CD4-positive, alpha-beta T cell (primary cell): ENCODE results near the gene NEU3. TPM values are rescaled to one million over a fixed set of nuclear protein-coding genes. Genes with fewer than 3 reads are reported as not detected.
"Not testable (repeated sequence)": the region's sequence is repeated elsewhere in the genome, so short reads cannot be mapped to it uniquely, and the experiment has no call there.

Source experiments
- ATAC-seq: fragments of 200-7000 bp; cut with Tn5 transposase; one replicate; pipeline ENCODE4 v1.10.0; 2022; ENCODE audit warnings: mild to moderate bottlenecking; ENCODE audit not compliant: poor library complexity
- CTCF ChIA-PET: fragments of 350-600 bp; sonication (Branson Sonifier 250); formaldehyde crosslinking; loops from one replicate; lab custom pipeline; 2021; ENCODE audit warnings: antibody characterized with exemption, inconsistent platforms; lab: Charles Lee
- POLR2A ChIA-PET: fragments of 350-600 bp; sonication (Branson Sonifier 250); formaldehyde crosslinking; loops from one replicate; lab custom pipeline; 2021; ENCODE audit warnings: antibody characterized with exemption, inconsistent platforms; lab: Charles Lee
- DNase-seq, 14 experiments: peaks; one replicate each; pipeline ENCODE4 v3.0.0-alpha.2; 2013 to 2020; ENCODE audit warnings: mixed read lengths in 2 of 14
- H3K27ac ChIP-seq, 2 donors: one replicate each; pipeline versions ENCODE4 v1.5.1 to v1.7.0; 2013; ENCODE audit warnings: low read length in 2 of 2, low read depth in 1 of 2, mild to moderate bottlenecking in 1 of 2
- H3K27me3 ChIP-seq, 2 experiments: 1 replicate in 1 of 2; 2 replicates in 1 of 2; pipeline versions ENCODE4 v1.6.1 to v1.7.0; 2013; ENCODE audit warnings: low read length in 2 of 2, control low read depth in 1 of 2, mild to moderate bottlenecking in 1 of 2, moderate library complexity in 1 of 2; ENCODE audit not compliant: insufficient read depth in 2 of 2, control insufficient read depth in 1 of 2
- H3K36me3 ChIP-seq: one replicate; pipeline ENCODE4 v1.6.1; 2013; ENCODE audit warnings: low read length, control low read depth; ENCODE audit not compliant: insufficient read depth
- H3K4me1 ChIP-seq: one replicate; pipeline ENCODE4 v1.6.1; 2013; ENCODE audit warnings: low read length, control low read depth; ENCODE audit not compliant: insufficient read depth
- H3K4me3 ChIP-seq: one replicate; pipeline ENCODE4 v1.5.1; 2013; ENCODE audit warnings: mild to moderate bottlenecking, low read length, moderate library complexity
- H3K9me3 ChIP-seq, 2 experiments: 1 replicate in 1 of 2; 2 replicates in 1 of 2; pipeline versions ENCODE4 v1.6.1 to v1.7.0; 2013; ENCODE audit warnings: low read length in 2 of 2, mild to moderate bottlenecking in 2 of 2, control low read depth in 1 of 2, moderate library complexity in 1 of 2; ENCODE audit not compliant: control insufficient read depth in 1 of 2, insufficient read depth in 1 of 2
- H3K27ac Mint-ChIP-seq: one replicate; pipeline ENCODE4 v1.8.0; 2020; ENCODE audit warnings: mixed read lengths
- H3K27me3 Mint-ChIP-seq: one replicate; pipeline ENCODE4 v1.8.0; 2021; ENCODE audit warnings: mixed read lengths
- H3K36me3 Mint-ChIP-seq: one replicate; pipeline ENCODE4 v1.8.0; 2021; ENCODE audit warnings: low read depth, mixed read lengths
- H3K4me1 Mint-ChIP-seq: one replicate; pipeline ENCODE4 v1.8.0; 2021; ENCODE audit warnings: low read depth, mixed read lengths
- H3K4me3 Mint-ChIP-seq: one replicate; pipeline ENCODE4 v1.8.0; 2020; ENCODE audit warnings: mild to moderate bottlenecking, mixed read lengths
- H3K9me3 Mint-ChIP-seq: one replicate; pipeline ENCODE4 v1.8.0; 2020; ENCODE audit warnings: mixed read lengths
- intact Hi-C, 2 experiments: fragments of 100-400 bp; cut with DNase I in 1 of 2; cut with micrococcal nuclease in 1 of 2; formaldehyde crosslinking; loops; one replicate each; pipeline versions ENCODE4 v1.15.1 to v1.9.0; 2023 to 2025; cut with DNase I, micrococcal nuclease
- total RNA-seq, 174 experiments: library from RNA in 2 of 174; stranded (reverse) in 2 of 174; gene quantifications; one replicate each; pipeline ENCODE4 v1.2.3 and lab custom pipeline; 2021 to 2026
- TF ChIP-seq, protein P1 (sequence below): fragments of 200-600 bp; IDR thresholded peaks from one replicate; pipeline ENCODE4 v1.8.0; 2022; ENCODE audit warnings: antibody characterized with exemption, mild to moderate bottlenecking

The NEU3 gene
- total RNA-seq, 2 experiments from 2014 or later: 9.7 to 10.6 TPM

GRCh38 chr11:75041263-75041662 lies 52.5 kb downstream of the NEU3 start:
- H3K27me3 ChIP-seq: no peaks in the 10 kb centered on the region
- ChIA-PET POLR2A (no interaction called here), CTCF (no interaction called here)
- TF ChIP-seq, protein P1, sequence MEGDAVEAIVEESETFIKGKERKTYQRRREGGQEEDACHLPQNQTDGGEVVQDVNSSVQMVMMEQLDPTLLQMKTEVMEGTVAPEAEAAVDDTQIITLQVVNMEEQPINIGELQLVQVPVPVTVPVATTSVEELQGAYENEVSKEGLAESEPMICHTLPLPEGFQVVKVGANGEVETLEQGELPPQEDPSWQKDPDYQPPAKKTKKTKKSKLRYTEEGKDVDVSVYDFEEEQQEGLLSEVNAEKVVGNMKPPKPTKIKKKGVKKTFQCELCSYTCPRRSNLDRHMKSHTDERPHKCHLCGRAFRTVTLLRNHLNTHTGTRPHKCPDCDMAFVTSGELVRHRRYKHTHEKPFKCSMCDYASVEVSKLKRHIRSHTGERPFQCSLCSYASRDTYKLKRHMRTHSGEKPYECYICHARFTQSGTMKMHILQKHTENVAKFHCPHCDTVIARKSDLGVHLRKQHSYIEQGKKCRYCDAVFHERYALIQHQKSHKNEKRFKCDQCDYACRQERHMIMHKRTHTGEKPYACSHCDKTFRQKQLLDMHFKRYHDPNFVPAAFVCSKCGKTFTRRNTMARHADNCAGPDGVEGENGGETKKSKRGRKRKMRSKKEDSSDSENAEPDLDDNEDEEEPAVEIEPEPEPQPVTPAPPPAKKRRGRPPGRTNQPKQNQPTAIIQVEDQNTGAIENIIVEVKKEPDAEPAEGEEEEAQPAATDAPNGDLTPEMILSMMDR: no peak
- H3K27me3 Mint-ChIP-seq: no peaks in the 10 kb centered on the region
- H3K4me3 ChIP-seq: no peak overlapping the region
- H3K36me3 Mint-ChIP-seq: no peaks in the 10 kb centered on the region
- intact Hi-C loops: no loop called here
- H3K27ac ChIP-seq: no peak overlapping the region
- H3K4me3 Mint-ChIP-seq: no peak overlapping the region
- DNase-seq: no peak
- no peak for ATAC-seq
- peaks cover 3% of the 10 kb centered on the region for H3K9me3 Mint-ChIP-seq
- no peak overlapping the region for H3K27ac Mint-ChIP-seq
- no peaks in the 10 kb centered on the region for H3K4me1 ChIP-seq
- peaks cover 0 to 3% of the 10 kb centered on the region in 2 experiments for H3K9me3 ChIP-seq
- no peaks in the 10 kb centered on the region for H3K4me1 Mint-ChIP-seq
- no peaks in the 10 kb centered on the region for H3K36me3 ChIP-seq

- H3K27me3 ChIP-seq, H3K9me3 Mint-ChIP-seq, intact Hi-C loops, DNase-seq, H3K4me1 ChIP-seq, H3K27ac Mint-ChIP-seq, H3K9me3 ChIP-seq, H3K4me3 Mint-ChIP-seq, H3K4me1 Mint-ChIP-seq, H3K27ac ChIP-seq, ATAC-seq, H3K4me3 ChIP-seq, H3K36me3 Mint-ChIP-seq, CTCF ChIA-PET, H3K36me3 ChIP-seq, H3K27me3 Mint-ChIP-seq, POLR2A ChIA-PET: not testable (repeated sequence)
Measured at GRCh38 chr11:75041821-75042220, 53.1 kb downstream of the NEU3 start.

GRCh38 chr11:75044381-75045170 lies 55.8 kb downstream of the NEU3 start:
- H3K36me3 ChIP-seq, H3K9me3 Mint-ChIP-seq, H3K27me3 ChIP-seq, H3K4me1 ChIP-seq, H3K4me1 Mint-ChIP-seq, H3K4me3 ChIP-seq, ATAC-seq, DNase-seq, POLR2A ChIA-PET, intact Hi-C loops, H3K9me3 ChIP-seq, H3K36me3 Mint-ChIP-seq, H3K27ac ChIP-seq, CTCF ChIA-PET, H3K4me3 Mint-ChIP-seq, H3K27me3 Mint-ChIP-seq, H3K27ac Mint-ChIP-seq: not testable (repeated sequence)

GRCh38 chr11:75046668-75047067 lies 57.9 kb downstream of the NEU3 start:
- ATAC-seq, H3K27ac Mint-ChIP-seq, H3K36me3 Mint-ChIP-seq, H3K9me3 ChIP-seq, H3K4me3 ChIP-seq, H3K27ac ChIP-seq, DNase-seq, H3K27me3 ChIP-seq, H3K27me3 Mint-ChIP-seq, H3K4me1 ChIP-seq, H3K4me1 Mint-ChIP-seq, H3K36me3 ChIP-seq, POLR2A ChIA-PET, H3K9me3 Mint-ChIP-seq, intact Hi-C loops, H3K4me3 Mint-ChIP-seq, CTCF ChIA-PET: not testable (repeated sequence)
